Activated naive CD8-positive, alpha-beta T cell treated with anti-CD3 and anti-CD28 coated beads, Interleukin-2, amount 10 ng/mL, durations not matched to agents 7 days and 5 days (primary cell): ENCODE data around the gene KIF7. TPM values are rescaled to one million over a fixed set of nuclear protein-coding genes. Genes with fewer than 3 reads are reported as not detected.

Source experiments
- ATAC-seq: fragments of 150-1000 bp; cut with Tn5 transposase; one replicate; pipeline ENCODE4 v1.10.0; 2021; ENCODE audit warnings: low read depth, moderate library complexity
- POLR2A ChIA-PET: fragments of 350-600 bp; sonication (Branson Sonifier 250); formaldehyde crosslinking; loops from one replicate; lab custom pipeline; 2021; ENCODE audit warnings: antibody characterized with exemption; lab: Charles Lee
- DNase-seq: peaks from one replicate; pipeline ENCODE4 v3.0.0; 2021
- H3K27ac Mint-ChIP-seq: one replicate; pipeline ENCODE4 v1.8.0; 2022; ENCODE audit warnings: mild to moderate bottlenecking, mixed read lengths
- H3K27me3 Mint-ChIP-seq: one replicate; pipeline ENCODE4 v1.8.0; 2022; ENCODE audit warnings: mild to moderate bottlenecking, moderate library complexity, mixed read lengths
- H3K36me3 Mint-ChIP-seq: one replicate; pipeline ENCODE4 v1.8.0; 2021; ENCODE audit warnings: mild to moderate bottlenecking, mixed read lengths
- H3K4me1 Mint-ChIP-seq: one replicate; pipeline ENCODE4 v1.8.0; 2021; ENCODE audit warnings: mixed read lengths
- H3K4me3 Mint-ChIP-seq: one replicate; pipeline ENCODE4 v1.8.0; 2022; ENCODE audit warnings: mild to moderate bottlenecking, moderate library complexity, mixed read lengths
- H3K9me3 Mint-ChIP-seq: one replicate; pipeline ENCODE4 v1.8.0; 2021; ENCODE audit warnings: mixed read lengths
- total RNA-seq, 2 experiments: library from RNA; stranded (reverse); gene quantifications; one replicate each; pipeline ENCODE4 v1.2.3, GENCODE V29; 2021

KIF7 gene
- total RNA-seq, 2 experiments from 2014 or later: 0.14 to 0.20 TPM

DNA sequence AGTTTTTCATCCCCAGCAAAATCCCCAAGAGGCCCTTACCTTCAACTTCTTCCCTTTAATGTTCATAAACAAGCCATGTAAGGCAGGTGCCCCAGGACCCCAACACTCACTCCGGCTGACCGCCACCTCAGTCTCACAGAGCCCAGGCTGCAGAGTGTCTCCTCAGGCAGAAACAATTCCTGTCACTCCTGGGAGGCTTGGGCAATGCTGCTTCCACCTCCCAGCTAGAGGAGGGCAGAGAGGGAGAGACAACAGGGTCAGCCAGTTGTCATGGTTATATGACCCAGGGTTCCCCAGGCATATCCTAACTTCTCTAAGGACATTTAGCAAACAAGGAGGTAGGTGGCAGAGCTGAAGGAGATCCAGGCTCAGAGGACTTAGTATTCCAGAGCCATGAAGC lies 23.9 kb upstream of the KIF7 start, which contains the start of gene PLIN1:
PLIN1 (minus strand) TSS at position 156 of the 400 bp plus-strand sequence. CDS start 1,878 bp downstream, outside the sequence.
- no peaks in the 10 kb centered on the region for H3K9me3 Mint-ChIP-seq
- no peak within 1 kb of the TSS for H3K27ac Mint-ChIP-seq
- H3K4me1 Mint-ChIP-seq: no peaks in the 10 kb centered on the region
- POLR2A ChIA-PET: no interaction called here
- ATAC-seq (no peak), DNase-seq (no peak)
- peaks cover 6% of the 10 kb centered on the region for H3K27me3 Mint-ChIP-seq
- H3K4me3 Mint-ChIP-seq: no peak within 1 kb of the TSS
- H3K36me3 Mint-ChIP-seq: no peaks in the 10 kb centered on the region

GRCh38 chr15:89677381-89677780 lies 22.1 kb upstream of the KIF7 start:
- ATAC-seq (no peak), DNase-seq (no peak)
- no peak overlapping the region for H3K4me3 Mint-ChIP-seq
- H3K36me3 Mint-ChIP-seq: no peaks in the 10 kb centered on the region
- no peaks in the 10 kb centered on the region for H3K9me3 Mint-ChIP-seq
- POLR2A ChIA-PET: no interaction called here
- H3K4me1 Mint-ChIP-seq: no peaks in the 10 kb centered on the region
- peaks cover 6% of the 10 kb centered on the region for H3K27me3 Mint-ChIP-seq
- H3K27ac Mint-ChIP-seq: no peak overlapping the region

- H3K27me3 Mint-ChIP-seq: peaks cover 5% of the 10 kb centered on the region
- no peak overlapping the region for H3K27ac Mint-ChIP-seq
- no peak for ATAC-seq
- H3K4me1 Mint-ChIP-seq: peaks cover 6% of the 10 kb centered on the region
- no peaks in the 10 kb centered on the region for H3K36me3 Mint-ChIP-seq
- DNase-seq: no peak
- no peaks in the 10 kb centered on the region for H3K9me3 Mint-ChIP-seq
- POLR2A ChIA-PET: no interaction called here
- no peak overlapping the region for H3K4me3 Mint-ChIP-seq
Observed at GRCh38 chr15:89675606-89676005, 20.3 kb upstream of the KIF7 start.

GRCh38 chr15:89674526-89674925 lies 19.3 kb upstream of the KIF7 start:
- Mint-ChIP-seq H3K4me1 (peaks cover 6% of the 10 kb centered on the region), H3K36me3 (no peaks in the 10 kb centered on the region), H3K27ac (no peak overlapping the region), H3K9me3 (no peaks in the 10 kb centered on the region), H3K27me3 (peaks cover 3% of the 10 kb centered on the region), H3K4me3 (no peak overlapping the region)
- DNase-seq (no peak), ATAC-seq (no peak)
- POLR2A ChIA-PET: interaction anchor here (0.7 kb wide), 1 partner anchor 14 kb away, joined by 4 read pairs; no protein-coding TSS in a partner anchor

GRCh38 chr15:89673165-89673512 lies 17.9 kb upstream of the KIF7 start:
- POLR2A ChIA-PET: no interaction called here
- peak; percentile 54 for ATAC-seq
- Mint-ChIP-seq H3K27ac (no peak overlapping the region), H3K4me1 (peaks cover 6% of the 10 kb centered on the region), H3K36me3 (no peaks in the 10 kb centered on the region), H3K4me3 (no peak overlapping the region), H3K9me3 (no peaks in the 10 kb centered on the region), H3K27me3 (no peaks in the 10 kb centered on the region)
- DNase-seq: peak; percentile 48

GRCh38 chr15:89672221-89673164 lies 17.2 kb upstream of the KIF7 start:
- POLR2A ChIA-PET: no interaction called here
- H3K27me3 Mint-ChIP-seq: peaks cover 2% of the 10 kb centered on the region
- no peaks in the 10 kb centered on the region for H3K36me3 Mint-ChIP-seq
- no peak overlapping the region for H3K27ac Mint-ChIP-seq
- DNase-seq (no peak), ATAC-seq (no peak)
- peaks cover 6% of the 10 kb centered on the region for H3K4me1 Mint-ChIP-seq
- no peaks in the 10 kb centered on the region for H3K9me3 Mint-ChIP-seq
- H3K4me3 Mint-ChIP-seq: no peak overlapping the region

GRCh38 chr15:89671687-89672086 lies 16.4 kb upstream of the KIF7 start:
- Mint-ChIP-seq H3K4me1 (peaks cover 6% of the 10 kb centered on the region), H3K4me3 (no peak overlapping the region), H3K36me3 (no peaks in the 10 kb centered on the region), H3K27ac (no peak overlapping the region), H3K9me3 (no peaks in the 10 kb centered on the region), H3K27me3 (peaks cover 3% of the 10 kb centered on the region)
- POLR2A ChIA-PET: no interaction called here
- DNase-seq (no peak), ATAC-seq (no peak)

DNA sequence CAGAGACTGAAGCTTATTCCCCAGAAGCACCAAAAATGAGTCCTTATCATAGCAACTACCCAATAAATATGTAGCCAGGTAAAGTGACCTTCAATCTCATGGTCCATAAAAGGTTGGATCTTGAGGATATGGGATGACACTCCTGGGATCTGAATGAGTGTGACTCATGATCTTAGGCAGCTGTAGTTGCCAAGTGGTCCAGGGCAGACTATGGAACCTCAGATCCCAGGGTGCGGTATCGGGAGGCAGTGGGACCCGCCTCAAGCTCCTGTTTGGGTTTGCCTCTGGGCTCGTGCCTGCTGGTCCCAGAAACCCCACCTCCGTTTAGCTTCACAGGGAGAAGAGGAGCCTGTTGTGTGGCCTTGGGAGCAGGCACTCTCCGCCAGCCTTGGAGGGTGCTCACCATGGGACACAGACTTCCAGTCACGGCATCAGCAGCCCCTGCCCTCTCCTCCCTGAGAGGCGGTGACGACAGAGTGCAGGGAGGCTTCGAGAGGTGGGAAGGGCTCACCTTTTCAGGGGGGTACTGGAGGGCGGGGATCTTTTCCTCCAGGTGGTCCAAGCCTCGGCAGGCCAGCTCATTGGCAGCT lies 15.8 kb upstream of the KIF7 start:
- peaks cover 6% of the 10 kb centered on the region for H3K4me1 Mint-ChIP-seq
- no peak for DNase-seq
- H3K4me3 Mint-ChIP-seq: no peak overlapping the region
- no peaks in the 10 kb centered on the region for H3K9me3 Mint-ChIP-seq
- peaks cover 8% of the 10 kb centered on the region for H3K27me3 Mint-ChIP-seq
- no peak for ATAC-seq
- no peak overlapping the region for H3K27ac Mint-ChIP-seq
- no peaks in the 10 kb centered on the region for H3K36me3 Mint-ChIP-seq
- POLR2A ChIA-PET: no interaction called here

DNA sequence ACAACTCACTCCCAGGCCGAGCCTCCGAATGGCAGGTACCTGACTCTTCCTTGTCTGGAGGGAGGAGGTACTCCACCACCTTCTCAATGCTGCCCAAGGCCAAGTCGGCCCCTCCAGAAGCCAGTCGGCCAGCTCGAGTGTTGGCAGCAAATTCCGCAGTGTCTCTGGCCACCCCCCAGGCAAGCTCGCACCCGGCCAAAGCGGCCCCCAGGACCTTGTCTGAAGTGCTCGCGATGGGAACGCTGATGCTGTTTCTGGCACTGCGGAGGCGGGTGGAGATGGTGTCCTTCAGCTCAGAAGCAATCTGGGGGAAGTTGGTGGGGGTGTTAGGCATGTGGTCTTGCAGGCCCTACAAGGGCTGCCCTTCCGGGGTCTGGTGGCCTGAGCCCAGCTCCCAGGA lies 14.7 kb upstream of the KIF7 start:
- ATAC-seq: no peak
- H3K36me3 Mint-ChIP-seq: no peaks in the 10 kb centered on the region
- H3K9me3 Mint-ChIP-seq: no peaks in the 10 kb centered on the region
- no peak overlapping the region for H3K27ac Mint-ChIP-seq
- peaks cover 7% of the 10 kb centered on the region for H3K4me1 Mint-ChIP-seq
- H3K4me3 Mint-ChIP-seq: no peak overlapping the region
- POLR2A ChIA-PET: no interaction called here
- DNase-seq: no peak
- H3K27me3 Mint-ChIP-seq: peaks cover 10% of the 10 kb centered on the region

GRCh38 chr15:89669309-89669865 lies 14.1 kb upstream of the KIF7 start:
- Mint-ChIP-seq H3K27ac (no peak overlapping the region), H3K4me3 (no peak overlapping the region), H3K9me3 (no peaks in the 10 kb centered on the region), H3K27me3 (peaks cover 13% of the 10 kb centered on the region), H3K4me1 (peaks cover 8% of the 10 kb centered on the region), H3K36me3 (no peaks in the 10 kb centered on the region)
- DNase-seq (no peak), ATAC-seq (no peak)
- POLR2A ChIA-PET: no interaction called here

DNA sequence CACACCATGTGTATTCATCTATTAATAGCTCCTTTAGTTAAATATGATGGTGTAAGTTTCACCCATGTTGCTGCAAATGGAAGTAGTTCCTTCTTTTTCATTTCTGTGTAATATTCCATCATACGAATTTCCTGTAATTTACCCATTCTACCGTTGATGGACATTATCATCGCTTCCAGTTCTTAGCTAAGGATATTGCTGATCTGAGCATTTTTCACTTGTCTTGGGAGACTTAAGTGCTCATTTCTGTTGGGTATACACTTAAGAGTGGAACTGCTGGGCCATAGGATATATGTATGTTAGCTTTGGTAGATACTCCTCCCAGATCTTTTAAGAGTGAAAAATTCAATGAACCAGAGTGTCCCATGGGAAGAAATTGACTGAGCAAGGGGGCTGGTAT lies 12.9 kb upstream of the KIF7 start:
- DNase-seq: no peak
- POLR2A ChIA-PET: no interaction called here
- H3K27ac Mint-ChIP-seq: no peak overlapping the region
- H3K27me3 Mint-ChIP-seq: peaks cover 13% of the 10 kb centered on the region
- no peak overlapping the region for H3K4me3 Mint-ChIP-seq
- peaks cover 8% of the 10 kb centered on the region for H3K4me1 Mint-ChIP-seq
- H3K36me3 Mint-ChIP-seq: no peaks in the 10 kb centered on the region
- H3K9me3 Mint-ChIP-seq: no peaks in the 10 kb centered on the region
- ATAC-seq: no peak

DNA sequence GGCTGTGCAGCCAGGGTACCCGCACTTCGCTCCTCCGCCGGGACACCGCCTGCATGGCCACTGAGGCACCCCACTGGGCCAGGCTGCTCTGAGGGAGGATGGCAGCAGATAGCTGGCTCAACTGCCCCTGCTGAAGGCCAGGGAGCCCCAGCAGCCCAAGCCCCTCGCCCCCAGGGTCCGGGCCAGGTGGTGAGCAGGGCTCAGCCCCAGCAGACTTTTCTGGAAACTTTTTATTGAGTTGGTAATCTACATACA lies 12.4 kb upstream of the KIF7 start:
- POLR2A ChIA-PET: no interaction called here
- Mint-ChIP-seq H3K27me3 (peaks cover 16% of the 10 kb centered on the region), H3K9me3 (no peaks in the 10 kb centered on the region), H3K27ac (no peak overlapping the region), H3K4me3 (no peak overlapping the region), H3K36me3 (no peaks in the 10 kb centered on the region), H3K4me1 (peaks cover 8% of the 10 kb centered on the region)
- DNase-seq: no peak
- ATAC-seq: no peak

DNA sequence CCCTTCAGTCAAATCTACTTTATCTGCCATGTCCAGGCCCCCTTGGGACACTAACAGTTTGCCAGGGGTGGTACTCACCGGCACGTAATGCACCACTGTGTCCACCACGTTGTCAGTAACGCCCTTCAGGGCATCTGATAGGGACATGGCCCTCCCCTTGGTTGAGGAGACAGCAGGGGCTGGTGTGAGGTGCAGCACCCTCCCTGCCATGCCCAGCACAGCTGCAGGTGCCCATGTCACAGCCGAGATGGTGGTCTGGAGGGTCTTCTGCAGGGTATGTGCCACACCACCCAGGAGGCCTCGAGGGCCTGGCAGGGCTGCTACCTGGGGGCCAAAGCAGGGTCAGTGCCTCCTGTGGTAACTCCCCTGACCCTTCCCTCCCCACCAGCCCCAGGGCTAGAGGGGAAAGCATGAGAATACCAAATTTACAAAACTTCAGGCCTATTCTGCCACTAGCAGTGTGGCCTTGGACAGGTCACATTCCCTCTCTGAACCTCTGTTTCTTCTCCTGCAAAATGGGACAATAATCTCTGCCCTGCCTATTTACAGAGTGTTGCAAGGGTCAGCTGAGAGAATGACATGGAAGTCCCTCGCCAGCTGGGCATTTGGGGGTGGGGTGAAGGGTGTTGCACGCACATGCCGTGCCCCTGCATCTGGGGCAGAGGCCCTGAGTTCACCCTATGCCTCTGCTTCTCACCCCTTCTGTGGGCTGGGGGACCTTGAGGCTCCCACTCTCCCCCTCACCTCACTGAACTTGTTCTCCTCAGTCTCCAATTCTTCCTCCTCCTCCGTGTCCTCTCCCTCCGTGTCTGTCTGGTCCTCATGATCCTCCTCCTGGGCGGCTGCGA lies 11.8 kb upstream of the KIF7 start:
- H3K27ac Mint-ChIP-seq: no peak overlapping the region
- POLR2A ChIA-PET: no interaction called here
- no peak for ATAC-seq
- no peak for DNase-seq
- H3K36me3 Mint-ChIP-seq: no peaks in the 10 kb centered on the region
- peaks cover 7% of the 10 kb centered on the region for H3K4me1 Mint-ChIP-seq
- H3K4me3 Mint-ChIP-seq: no peak overlapping the region
- peaks cover 22% of the 10 kb centered on the region for H3K27me3 Mint-ChIP-seq
- no peaks in the 10 kb centered on the region for H3K9me3 Mint-ChIP-seq
